ENCODE results near the gene SCYGR1.
"Not testable (repeated sequence)": the region's sequence is repeated elsewhere in the genome, so short reads cannot be mapped to it uniquely, and the experiment has no call there.

The SCYGR1 gene, protein sequence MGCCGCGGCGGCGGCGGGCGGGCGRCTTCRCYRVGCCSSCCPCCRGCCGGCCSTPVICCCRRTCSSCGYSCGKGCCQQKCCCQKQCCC

GRCh38 chr2:227387583-227387982 lies at the start of gene SCYGR1:
Gene SCYGR1 (minus strand): TSS chr2:227387949. CDS start chr2:227387949, 0 bp downstream.
- not testable (repeated sequence) for DNase-seq

GRCh38 chr2:227436436-227437174 lies 48.9 kb upstream of the SCYGR1 start:
- no peak for DNase-seq

DNA sequence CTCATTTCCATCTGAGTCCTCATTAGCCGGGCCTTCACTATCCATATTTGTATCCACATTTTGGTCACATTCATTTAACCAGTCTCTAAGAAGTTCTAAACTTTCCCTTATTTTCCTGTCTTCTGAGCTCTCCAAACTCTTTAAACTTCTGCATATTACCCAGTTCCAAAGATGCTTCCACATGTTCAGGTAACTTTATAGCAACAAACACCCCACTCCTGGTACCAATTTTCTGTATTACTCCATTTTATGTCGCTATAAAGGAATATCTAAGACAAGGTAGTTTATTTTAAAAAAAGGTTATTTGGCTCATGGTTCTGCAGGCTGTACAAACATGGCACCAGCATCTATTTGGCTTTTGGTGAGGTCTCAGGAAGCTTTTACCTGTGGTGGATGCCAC lies 45.4 kb upstream of the SCYGR1 start:
- DNase-seq = no peak

DNA sequence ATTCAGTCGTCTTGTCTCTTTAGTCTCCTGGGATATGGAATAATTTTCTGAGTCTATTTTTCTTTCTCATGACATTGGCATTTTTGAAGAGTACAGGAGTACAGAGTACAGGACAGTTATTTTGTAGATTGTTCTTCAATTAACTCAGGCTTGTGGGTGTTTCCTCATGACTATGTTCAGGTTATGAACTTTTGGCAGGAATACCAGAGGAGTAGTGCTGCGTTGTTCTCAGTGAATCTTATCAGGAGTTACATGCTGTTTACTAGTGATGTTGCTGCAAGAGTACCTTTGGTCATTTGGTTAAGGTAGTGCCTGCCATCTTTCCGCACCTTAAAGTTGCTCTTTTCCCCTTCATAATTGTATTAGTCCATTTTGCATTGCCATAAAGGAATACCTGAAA lies 42.9 kb upstream of the SCYGR1 start:
- DNase-seq = no peak

GRCh38 chr2:227428731-227429285 lies 41.1 kb upstream of the SCYGR1 start:
- DNase-seq = no peak

DNA sequence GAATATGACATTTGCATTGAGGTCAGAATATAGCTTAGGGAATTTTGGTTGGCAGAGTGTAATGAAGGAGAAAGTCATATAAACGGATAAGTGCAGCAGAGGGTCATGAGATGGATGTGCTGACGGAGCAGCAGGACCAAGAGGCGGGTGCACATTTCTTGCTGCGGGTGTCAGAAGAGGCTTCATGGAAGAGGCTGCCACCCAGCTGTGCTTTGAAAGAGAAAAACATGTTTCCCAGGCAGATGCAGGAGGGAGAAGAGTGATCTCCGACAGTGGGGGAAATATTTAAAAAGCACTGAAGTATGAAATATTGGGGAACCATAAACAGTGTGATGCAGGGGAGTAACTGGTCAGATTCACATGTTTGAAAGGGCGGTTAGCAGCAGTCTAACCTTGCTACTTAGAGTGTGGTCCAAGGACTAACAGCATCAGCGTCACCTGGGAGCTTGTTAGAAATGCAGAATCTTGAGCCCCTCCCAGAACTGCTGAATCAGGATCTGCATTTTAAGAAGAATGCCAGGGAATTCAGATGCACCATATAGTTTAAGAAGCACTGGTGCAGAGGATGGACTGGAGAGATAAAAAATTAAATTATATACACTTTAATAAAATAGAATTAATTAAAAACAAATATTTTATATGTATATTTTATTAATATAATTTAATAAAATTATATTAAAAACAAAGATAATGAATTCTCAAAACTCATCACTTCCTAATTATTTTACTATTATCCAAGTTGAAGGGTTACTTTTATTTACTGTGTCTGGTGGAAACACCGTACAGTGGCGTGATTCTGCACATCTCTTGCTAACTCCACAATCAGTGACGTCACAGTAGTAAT lies 36.1 kb upstream of the SCYGR1 start:
- no peak for DNase-seq

DNA sequence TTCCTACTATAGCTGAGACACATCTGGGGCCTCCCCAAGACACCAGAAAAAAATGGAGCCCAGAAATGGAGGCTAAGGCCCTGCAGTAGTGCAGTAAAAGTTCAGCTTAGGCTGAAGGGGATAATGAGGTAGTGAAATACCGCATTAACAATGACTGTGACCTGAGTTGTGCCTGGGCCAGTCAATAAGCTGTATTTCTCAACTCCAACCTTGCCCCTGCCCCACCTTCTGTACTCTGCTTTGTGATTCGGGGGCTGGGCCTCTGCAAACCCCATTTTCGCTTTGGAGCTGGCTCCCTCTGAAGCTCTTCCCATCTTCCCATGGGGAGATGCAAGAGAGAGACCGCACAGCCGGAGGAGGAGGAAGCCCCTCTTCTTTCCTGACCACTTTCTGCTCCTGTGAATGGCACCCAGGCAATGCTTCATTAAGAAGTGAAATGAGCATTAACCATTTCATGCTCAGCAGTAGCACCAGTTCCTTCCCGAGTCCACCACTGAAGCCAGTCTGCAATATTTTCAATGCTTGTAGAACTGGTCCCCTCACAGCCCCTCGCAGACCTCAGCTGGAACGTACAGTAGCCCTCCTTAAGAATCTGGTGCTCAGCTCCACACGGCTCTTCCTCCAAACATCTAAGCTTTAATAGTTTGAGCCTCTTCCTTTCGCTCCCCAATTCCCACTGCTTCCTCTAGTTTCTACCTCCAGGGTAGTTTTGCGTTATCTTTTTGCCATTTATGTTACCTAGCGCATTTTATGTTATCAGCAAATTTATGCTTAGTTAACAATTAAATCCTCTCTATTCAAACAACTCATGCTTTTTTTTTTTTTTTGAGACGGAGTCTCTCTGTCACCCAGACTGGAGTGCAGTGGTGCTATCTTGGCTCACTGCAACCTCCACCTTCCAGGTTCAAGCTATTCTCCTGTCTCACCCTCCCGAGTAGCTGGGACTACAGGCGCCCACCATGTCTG lies 32.6 kb upstream of the SCYGR1 start:
- DNase-seq = no peak

GRCh38 chr2:227416701-227417100 lies 29.0 kb upstream of the SCYGR1 start:
- DNase-seq = no peak

DNA sequence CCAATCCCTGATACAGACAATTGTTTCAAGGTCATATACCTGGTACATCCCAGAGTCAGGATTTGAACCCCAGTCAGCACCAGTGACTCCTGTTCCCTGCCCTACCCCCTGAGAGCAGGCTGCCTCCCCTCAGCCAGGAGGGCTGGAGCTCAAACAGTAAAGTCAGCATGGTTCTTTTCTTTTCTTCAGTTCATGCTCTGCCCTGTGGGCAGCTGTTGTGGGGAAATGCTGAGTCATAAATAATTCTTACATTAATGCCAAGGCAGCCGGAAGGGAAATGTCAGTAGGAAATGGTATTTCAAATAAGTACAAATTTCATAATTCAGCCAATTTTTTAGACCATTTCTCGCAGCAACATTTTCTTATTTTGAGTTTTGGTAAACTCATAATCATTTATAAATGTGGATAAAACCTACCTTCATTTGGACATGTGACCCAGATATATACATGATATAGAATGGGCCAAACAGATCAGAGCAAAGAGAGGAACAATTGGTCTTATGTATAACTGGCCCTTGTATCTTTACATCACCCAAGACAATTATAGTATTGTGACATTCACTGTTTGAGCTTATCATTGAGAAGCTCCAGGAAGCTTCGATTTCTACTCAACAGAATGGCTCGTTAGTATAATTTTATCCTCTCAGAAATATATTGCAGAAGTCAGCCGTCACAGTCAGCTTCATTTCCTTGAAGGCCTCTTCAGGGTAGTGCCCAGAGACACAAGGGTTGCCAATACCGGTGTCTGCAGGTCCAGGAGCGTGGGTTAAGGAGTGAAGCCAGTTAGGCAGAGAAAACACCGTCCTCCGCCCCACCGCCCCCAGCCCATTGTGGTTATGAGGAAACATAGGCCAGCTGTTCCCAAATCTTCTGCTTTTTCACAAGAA lies 28.0 kb upstream of the SCYGR1 start:
- DNase-seq = no peak

DNA sequence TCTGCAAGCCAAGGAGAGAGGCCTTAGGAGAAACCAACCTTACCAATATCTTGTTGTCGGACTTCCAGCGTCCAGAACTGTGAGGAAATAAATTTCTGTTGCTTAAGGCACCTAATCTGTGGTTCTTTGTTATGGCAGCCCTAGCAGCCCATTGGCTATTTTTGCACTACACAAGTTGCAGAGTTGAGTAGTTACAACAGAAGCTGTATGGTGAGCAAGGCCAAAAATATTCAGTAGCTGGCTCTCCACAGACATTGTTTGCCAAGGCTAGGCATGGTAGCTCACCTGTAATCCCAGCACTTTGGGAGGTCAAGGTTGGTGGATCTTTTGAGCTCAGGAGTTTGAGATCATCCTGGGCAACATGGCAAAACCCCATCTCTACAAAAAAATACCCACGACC lies 27.1 kb upstream of the SCYGR1 start:
- DNase-seq = no peak

GRCh38 chr2:227413371-227413770 lies 25.6 kb upstream of the SCYGR1 start:
- DNase-seq = no peak

DNA sequence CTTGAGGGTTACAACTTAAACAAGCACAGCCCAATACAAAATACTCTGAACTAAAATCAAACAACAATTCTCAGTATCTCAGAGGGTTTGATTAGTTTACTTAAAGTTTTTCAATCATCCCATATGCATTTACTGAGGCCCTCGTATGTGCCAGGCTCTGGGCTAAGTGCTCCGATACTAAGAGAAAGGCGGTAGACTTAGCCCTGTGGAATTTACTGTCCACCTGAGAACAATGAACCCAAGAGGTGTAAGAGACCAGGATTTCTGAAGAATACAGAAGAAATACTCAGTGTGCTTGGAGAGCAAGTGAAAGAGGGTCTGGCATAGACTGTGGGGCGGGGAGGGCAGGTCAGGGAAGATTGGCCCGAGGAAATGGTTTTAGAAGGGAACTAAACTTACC lies 25.1 kb upstream of the SCYGR1 start:
- DNase-seq = no peak

DNA sequence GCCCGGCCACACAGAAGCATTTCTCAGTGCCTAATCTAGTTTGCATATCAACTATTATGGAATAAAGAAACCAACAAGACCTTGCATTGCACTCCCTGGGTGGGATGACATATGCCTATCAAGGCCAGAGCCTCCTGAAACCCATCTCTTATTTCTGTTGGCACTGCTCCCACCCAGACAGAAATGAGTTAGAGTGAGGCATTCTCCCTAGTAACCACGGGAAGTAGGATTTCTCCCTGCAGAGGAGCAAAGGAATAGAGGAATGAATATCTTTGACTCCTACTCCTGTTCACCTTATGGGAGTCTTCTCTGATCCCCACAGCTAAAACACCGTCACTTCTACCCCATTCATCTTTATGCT lies 24.2 kb upstream of the SCYGR1 start:
- DNase-seq = no peak

DNA sequence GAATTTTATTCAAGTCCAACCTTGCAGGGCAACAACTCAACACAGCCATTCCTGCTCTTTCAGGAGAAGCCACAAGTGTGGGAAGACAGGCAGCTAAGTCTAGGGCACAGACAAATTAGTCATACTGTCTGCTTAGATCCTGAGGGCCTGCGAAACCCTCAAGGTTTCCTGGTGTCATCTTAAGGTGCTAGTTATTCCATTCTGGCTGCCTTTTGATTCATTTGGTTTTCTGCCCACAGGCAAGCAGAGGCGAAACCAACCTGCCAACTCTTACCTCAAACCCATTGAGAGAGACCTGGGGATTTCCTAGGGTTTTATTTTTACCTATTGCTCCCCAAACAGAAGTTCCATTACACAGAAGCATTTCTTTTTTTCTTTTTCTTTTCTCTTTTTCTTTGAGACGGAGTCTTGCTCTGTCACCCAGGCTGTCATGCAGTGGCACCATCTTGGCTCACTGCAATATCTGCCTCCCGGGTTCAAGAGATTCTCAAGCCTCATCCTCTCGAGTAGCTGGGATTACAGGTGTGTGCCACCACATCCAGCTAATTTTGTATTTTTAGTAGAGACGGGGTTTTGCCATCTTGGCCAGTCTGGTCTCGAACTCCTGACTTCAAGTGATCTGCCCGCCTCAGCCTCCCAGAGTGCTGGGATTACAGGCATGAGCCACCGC lies 23.7 kb upstream of the SCYGR1 start:
- no peak for DNase-seq

- no peak for DNase-seq
Measured at GRCh38 chr2:227410191-227410590, 22.4 kb upstream of the SCYGR1 start.

- peak; percentile 67 for DNase-seq
Measured at GRCh38 chr2:227407591-227408151, 19.9 kb upstream of the SCYGR1 start.

GRCh38 chr2:227406177-227407031 lies 18.7 kb upstream of the SCYGR1 start:
- no peak for DNase-seq

- no peak for DNase-seq
Measured at GRCh38 chr2:227404585-227405271, 17.0 kb upstream of the SCYGR1 start.

DNA sequence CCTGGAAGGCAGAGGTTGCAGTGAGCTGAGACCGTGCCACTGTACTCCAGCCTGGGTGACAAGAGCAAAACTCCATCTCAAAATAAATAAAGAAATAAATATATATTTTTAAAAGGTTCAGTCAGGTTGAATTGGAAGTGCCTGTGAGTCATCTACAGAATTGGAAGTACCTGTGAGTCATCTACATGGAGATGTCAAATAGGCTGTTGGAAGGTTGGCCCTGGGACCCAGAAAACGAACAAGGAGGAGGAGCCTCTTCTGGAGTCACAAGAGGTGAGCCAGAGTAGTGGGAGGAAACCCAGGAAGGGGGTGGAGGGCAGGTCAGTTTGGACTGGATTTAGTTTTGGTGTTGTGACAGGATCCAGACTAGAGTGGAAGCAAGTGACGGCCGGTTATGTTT lies 15.2 kb upstream of the SCYGR1 start:
- no peak for DNase-seq
